Hepatocyte (in vitro differentiated cells): Measurements from ENCODE around the gene WNT11.

Source experiments
- EZH2 ChIP-seq: fragments of 200-600 bp; sonication (generic); IDR thresholded peaks from 2 replicates; pipeline ENCODE4 v1.6.1; 2016; ENCODE audit warnings: antibody characterized with exemption, mild to moderate bottlenecking, borderline replicate concordance
- TF ChIP-seq, protein P1 (sequence below): fragments of 200-600 bp; sonication (generic); IDR thresholded peaks from 2 replicates; pipeline ENCODE4 v1.5.1; 2016; ENCODE audit warnings: antibody characterized with exemption, mild to moderate bottlenecking; ENCODE audit not compliant: poor library complexity

DNA sequence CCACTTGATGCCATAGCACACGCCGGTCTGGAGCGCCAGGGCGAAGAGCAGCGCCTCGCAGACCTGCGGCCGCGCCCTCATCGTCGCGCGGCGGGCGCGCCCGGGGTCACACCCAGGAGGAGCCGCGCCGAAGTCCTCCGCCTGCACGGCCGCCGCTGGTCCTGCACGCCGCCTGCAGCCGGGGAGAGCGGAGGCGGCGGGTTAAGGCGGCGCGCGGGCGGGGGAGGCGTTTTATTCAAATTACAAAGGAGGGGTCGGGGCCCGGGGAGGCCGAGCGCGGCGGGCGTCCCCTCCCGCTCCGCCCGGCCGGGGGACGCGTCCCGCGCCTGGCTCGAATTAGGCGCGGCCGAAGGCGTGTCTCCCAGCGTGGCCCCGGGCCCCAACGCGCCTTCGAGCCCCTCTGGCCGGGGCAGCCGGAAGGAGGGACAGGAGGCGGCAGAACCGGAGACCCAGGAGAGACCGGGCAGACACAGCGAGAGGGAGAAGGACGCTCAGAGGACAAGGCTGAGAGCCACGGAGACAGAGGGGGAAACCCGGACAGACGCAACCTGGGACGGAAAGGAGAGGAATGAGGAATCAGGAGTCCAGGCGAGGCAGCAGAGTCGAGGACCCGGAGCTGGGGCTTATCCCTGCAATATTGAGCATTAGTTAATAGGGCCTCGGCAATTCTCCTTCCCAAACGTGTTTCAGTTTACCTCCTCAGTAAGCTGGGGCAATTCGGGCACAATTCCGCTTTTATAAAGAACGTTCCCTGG lies at the start of gene WNT11:
- TF ChIP-seq, protein P1, sequence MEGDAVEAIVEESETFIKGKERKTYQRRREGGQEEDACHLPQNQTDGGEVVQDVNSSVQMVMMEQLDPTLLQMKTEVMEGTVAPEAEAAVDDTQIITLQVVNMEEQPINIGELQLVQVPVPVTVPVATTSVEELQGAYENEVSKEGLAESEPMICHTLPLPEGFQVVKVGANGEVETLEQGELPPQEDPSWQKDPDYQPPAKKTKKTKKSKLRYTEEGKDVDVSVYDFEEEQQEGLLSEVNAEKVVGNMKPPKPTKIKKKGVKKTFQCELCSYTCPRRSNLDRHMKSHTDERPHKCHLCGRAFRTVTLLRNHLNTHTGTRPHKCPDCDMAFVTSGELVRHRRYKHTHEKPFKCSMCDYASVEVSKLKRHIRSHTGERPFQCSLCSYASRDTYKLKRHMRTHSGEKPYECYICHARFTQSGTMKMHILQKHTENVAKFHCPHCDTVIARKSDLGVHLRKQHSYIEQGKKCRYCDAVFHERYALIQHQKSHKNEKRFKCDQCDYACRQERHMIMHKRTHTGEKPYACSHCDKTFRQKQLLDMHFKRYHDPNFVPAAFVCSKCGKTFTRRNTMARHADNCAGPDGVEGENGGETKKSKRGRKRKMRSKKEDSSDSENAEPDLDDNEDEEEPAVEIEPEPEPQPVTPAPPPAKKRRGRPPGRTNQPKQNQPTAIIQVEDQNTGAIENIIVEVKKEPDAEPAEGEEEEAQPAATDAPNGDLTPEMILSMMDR = no peak
- TF ChIP-seq EZH2 = no peak
